GM12878 (cell line): Measurements from ENCODE around the gene GIT1. TPM values are rescaled to one million over a fixed set of nuclear protein-coding genes. Genes with fewer than 3 reads are reported as not detected.

Experiments
- CHD4 ChIP-seq: fragments of 200-600 bp; sonication (generic); IDR thresholded peaks from 2 replicates; pipeline ENCODE4 v1.6.1; 2016; ENCODE audit warnings: mild to moderate bottlenecking
- GATAD2B ChIP-seq: fragments of 450-650 bp; conservative IDR thresholded peaks from 2 replicates; pipeline ENCODE4 v1.6.1; 2017; ENCODE audit warnings: low read depth, mild to moderate bottlenecking, moderate library complexity
- HDAC2 ChIP-seq: fragments of 200-600 bp; sonication (generic); IDR thresholded peaks from 2 replicates; pipeline ENCODE4 v1.6.1; 2017
- LARP7 ChIP-seq: fragments of 450-650 bp; IDR thresholded peaks from 2 replicates; pipeline ENCODE4 v1.6.1; 2017; ENCODE audit warnings: mild to moderate bottlenecking
- MYC ChIP-seq: IDR thresholded peaks from 2 replicates; pipeline ENCODE4 v1.6.1; 2011; ENCODE audit warnings: mild to moderate bottlenecking, low read length, moderate library complexity, inconsistent platforms; ENCODE audit not compliant: insufficient read depth, insufficient replicate concordance, insufficient read length, severe bottlenecking
- NFYB ChIP-seq: IDR thresholded peaks from 2 replicates; pipeline ENCODE4 v1.6.1; 2011; ENCODE audit warnings: low read depth, mild to moderate bottlenecking, low read length, improper control_type of control experiment, moderate library complexity; ENCODE audit not compliant: insufficient read depth
- NR2F1 ChIP-seq: fragments of 450-650 bp; conservative IDR thresholded peaks from 2 replicates; pipeline ENCODE4 v1.6.1; 2017; ENCODE audit warnings: mild to moderate bottlenecking
- NRF1 ChIP-seq: conservative IDR thresholded peaks from 2 replicates; pipeline ENCODE4 v1.6.1; 2011; ENCODE audit warnings: mild to moderate bottlenecking, low read depth, low read length, improper control_type of control experiment
- PRDM15 ChIP-seq: fragments of 450-650 bp; formaldehyde crosslinking; IDR thresholded peaks from 2 replicates; pipeline ENCODE4 v1.4.0; 2020; ENCODE audit warnings: mild to moderate bottlenecking, moderate library complexity
- SMAD5 ChIP-seq: IDR thresholded peaks from 2 replicates; pipeline ENCODE4 v1.6.1; 2016; ENCODE audit warnings: antibody characterized with exemption, low read depth
- SP1 ChIP-seq: IDR thresholded peaks from one replicate; pipeline ENCODE4 v1.6.1; 2011; ENCODE audit warnings: low read depth, low read length
- SPI1 ChIP-seq: IDR thresholded peaks from 2 replicates; pipeline ENCODE4 v1.6.1; 2011; ENCODE audit warnings: low read depth, mild to moderate bottlenecking, low read length, moderate library complexity, borderline replicate concordance; ENCODE audit not compliant: insufficient read depth
- SRF ChIP-seq, 2 experiments: IDR thresholded peaks; 2 replicates each; pipeline ENCODE4 v1.6.1; 2011; ENCODE audit warnings: low read depth in 2 of 2, low read length in 2 of 2, mild to moderate bottlenecking in 1 of 2, moderate library complexity in 1 of 2
- SUPT20H ChIP-seq: IDR thresholded peaks from 2 replicates; pipeline ENCODE4 v1.6.1; 2011; ENCODE audit warnings: low read depth, mild to moderate bottlenecking, low read length, moderate library complexity, borderline replicate concordance; ENCODE audit not compliant: control insufficient read depth
- TARDBP ChIP-seq: IDR thresholded peaks from 2 replicates; pipeline ENCODE4 v1.6.1; 2016; ENCODE audit warnings: borderline replicate concordance
- YBX1 ChIP-seq: fragments of 450-650 bp; IDR thresholded peaks from 2 replicates; pipeline ENCODE4 v1.6.1; 2016; ENCODE audit warnings: antibody characterized with exemption
- ZZZ3 ChIP-seq: IDR thresholded peaks from 2 replicates; pipeline ENCODE4 v1.6.1; 2011; ENCODE audit warnings: low read depth; ENCODE audit not compliant: control insufficient read depth, insufficient read length
- polyA plus RNA-seq, 11 experiments: library from polyadenylated mRNA; depleted of rRNA in 4 of 11; unstranded in 6 of 11; stranded (reverse) in 5 of 11; fragments of >200 nt; fragmentation: Nextera tagmentation in 4 of 11; fragmentation: Illumina TruSeq in 1 of 11; extraction: Ambion mirVana in 4 of 11; extraction: Trizol in 1 of 11; gene quantifications; 1 replicate in 1 of 11; 2 replicates in 10 of 11; pipeline versions ENCODE4 v1.2.1 to v1.2.3, GENCODE V29; 2011 to 2016; ENCODE audit warnings: inconsistent platforms in 2 of 11, missing spikeins in 2 of 11, low read depth in 1 of 11
- total RNA-seq, 4 experiments: library from RNA; depleted of rRNA in 3 of 4; stranded (reverse); fragments of >200 nt in 3 of 4; fragmentation: Illumina TruSeq in 1 of 4; extraction: Trizol in 1 of 4; gene quantifications; 2 replicates each; pipeline versions ENCODE4 v1.2.1 to v1.2.3, GENCODE V29; 2013 to 2021
- TF ChIP-seq, protein P1 (sequence below): fragments of 450-650 bp; IDR thresholded peaks from 2 replicates; pipeline ENCODE4 v1.6.1; 2017; ENCODE audit warnings: mild to moderate bottlenecking, moderate library complexity
- TF ChIP-seq, protein P2 (sequence below): IDR thresholded peaks from 2 replicates; pipeline ENCODE4 v1.6.1; 2011; ENCODE audit warnings: borderline replicate concordance, low read depth, mild to moderate bottlenecking, moderate library complexity, mixed read lengths, low read length; ENCODE audit not compliant: insufficient read depth; ENCODE audit errors: extremely low read length
- TF ChIP-seq, protein P3 (sequence below): fragments of 450-650 bp; IDR thresholded peaks from 2 replicates; pipeline ENCODE4 v1.6.1; 2017; ENCODE audit warnings: mild to moderate bottlenecking

Gene GIT1
- total and polyA plus RNA-seq, 10 of the 15 experiments (the other 5 are each of a cell fraction or from before 2014, with no cell fraction given) = 0.24 to 45.3 (median 20.9) TPM

GRCh38 chr17:29590411-29591145, 1.1 kb upstream of the GIT1 start (continued):
- TF ChIP-seq, protein P1, sequence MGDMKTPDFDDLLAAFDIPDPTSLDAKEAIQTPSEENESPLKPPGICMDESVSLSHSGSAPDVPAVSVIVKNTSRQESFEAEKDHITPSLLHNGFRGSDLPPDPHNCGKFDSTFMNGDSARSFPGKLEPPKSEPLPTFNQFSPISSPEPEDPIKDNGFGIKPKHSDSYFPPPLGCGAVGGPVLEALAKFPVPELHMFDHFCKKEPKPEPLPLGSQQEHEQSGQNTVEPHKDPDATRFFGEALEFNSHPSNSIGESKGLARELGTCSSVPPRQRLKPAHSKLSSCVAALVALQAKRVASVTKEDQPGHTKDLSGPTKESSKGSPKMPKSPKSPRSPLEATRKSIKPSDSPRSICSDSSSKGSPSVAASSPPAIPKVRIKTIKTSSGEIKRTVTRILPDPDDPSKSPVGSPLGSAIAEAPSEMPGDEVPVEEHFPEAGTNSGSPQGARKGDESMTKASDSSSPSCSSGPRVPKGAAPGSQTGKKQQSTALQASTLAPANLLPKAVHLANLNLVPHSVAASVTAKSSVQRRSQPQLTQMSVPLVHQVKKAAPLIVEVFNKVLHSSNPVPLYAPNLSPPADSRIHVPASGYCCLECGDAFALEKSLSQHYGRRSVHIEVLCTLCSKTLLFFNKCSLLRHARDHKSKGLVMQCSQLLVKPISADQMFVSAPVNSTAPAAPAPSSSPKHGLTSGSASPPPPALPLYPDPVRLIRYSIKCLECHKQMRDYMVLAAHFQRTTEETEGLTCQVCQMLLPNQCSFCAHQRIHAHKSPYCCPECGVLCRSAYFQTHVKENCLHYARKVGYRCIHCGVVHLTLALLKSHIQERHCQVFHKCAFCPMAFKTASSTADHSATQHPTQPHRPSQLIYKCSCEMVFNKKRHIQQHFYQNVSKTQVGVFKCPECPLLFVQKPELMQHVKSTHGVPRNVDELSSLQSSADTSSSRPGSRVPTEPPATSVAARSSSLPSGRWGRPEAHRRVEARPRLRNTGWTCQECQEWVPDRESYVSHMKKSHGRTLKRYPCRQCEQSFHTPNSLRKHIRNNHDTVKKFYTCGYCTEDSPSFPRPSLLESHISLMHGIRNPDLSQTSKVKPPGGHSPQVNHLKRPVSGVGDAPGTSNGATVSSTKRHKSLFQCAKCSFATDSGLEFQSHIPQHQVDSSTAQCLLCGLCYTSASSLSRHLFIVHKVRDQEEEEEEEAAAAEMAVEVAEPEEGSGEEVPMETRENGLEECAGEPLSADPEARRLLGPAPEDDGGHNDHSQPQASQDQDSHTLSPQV = no peak
- no peak for TF ChIP-seq SMAD5
- no peak for TF ChIP-seq LARP7
- TF ChIP-seq, protein P2, sequence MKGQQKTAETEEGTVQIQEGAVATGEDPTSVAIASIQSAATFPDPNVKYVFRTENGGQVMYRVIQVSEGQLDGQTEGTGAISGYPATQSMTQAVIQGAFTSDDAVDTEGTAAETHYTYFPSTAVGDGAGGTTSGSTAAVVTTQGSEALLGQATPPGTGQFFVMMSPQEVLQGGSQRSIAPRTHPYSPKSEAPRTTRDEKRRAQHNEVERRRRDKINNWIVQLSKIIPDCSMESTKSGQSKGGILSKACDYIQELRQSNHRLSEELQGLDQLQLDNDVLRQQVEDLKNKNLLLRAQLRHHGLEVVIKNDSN = no peak
- no peak for TF ChIP-seq SP1
- TF ChIP-seq NRF1 = peak; percentile 39; the same call in 1 of the 2 replicates
- TF ChIP-seq NR2F1 = no peak
- peak; percentile 71 for TF ChIP-seq MYC
- TF ChIP-seq SRF (IDR thresholded peaks at IDR 0.05; ENCODE audit: low read depth in 2 of 2, low read length in 2 of 2) = no peak
- TF ChIP-seq, protein P3, sequence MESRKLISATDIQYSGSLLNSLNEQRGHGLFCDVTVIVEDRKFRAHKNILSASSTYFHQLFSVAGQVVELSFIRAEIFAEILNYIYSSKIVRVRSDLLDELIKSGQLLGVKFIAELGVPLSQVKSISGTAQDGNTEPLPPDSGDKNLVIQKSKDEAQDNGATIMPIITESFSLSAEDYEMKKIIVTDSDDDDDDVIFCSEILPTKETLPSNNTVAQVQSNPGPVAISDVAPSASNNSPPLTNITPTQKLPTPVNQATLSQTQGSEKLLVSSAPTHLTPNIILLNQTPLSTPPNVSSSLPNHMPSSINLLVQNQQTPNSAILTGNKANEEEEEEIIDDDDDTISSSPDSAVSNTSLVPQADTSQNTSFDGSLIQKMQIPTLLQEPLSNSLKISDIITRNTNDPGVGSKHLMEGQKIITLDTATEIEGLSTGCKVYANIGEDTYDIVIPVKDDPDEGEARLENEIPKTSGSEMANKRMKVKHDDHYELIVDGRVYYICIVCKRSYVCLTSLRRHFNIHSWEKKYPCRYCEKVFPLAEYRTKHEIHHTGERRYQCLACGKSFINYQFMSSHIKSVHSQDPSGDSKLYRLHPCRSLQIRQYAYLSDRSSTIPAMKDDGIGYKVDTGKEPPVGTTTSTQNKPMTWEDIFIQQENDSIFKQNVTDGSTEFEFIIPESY = no peak
- no peak for TF ChIP-seq PRDM15 (CRISPR knock-in tag)
- no peak for TF ChIP-seq TARDBP
- no peak for TF ChIP-seq YBX1
- TF ChIP-seq SPI1 = no peak
- no peak for TF ChIP-seq GATAD2B
- TF ChIP-seq SUPT20H = no peak
- TF ChIP-seq NFYB = no peak
- TF ChIP-seq HDAC2 = no peak
- no peak for TF ChIP-seq CHD4
- TF ChIP-seq ZZZ3 = no peak
